SK-N-SH treated with all-trans-retinoic acid at 6 μM for 48 hours (cell line): ENCODE data around the gene ADAM19.

Experiments
- ATAC-seq: fragments of 200-7000 bp; cut with Tn5 transposase; 3 replicates; pipeline ENCODE4 v1.9.1; 2020; ENCODE audit warnings: mild to moderate bottlenecking, moderate library complexity
- CSRNP3 ChIP-seq: fragments of 250-450 bp; sonication (Bioruptor Pico); IDR thresholded peaks from 2 replicates; pipeline ENCODE4 v1.5.1; 2021; ENCODE audit warnings: mild to moderate bottlenecking, moderate library complexity
- ESRRG ChIP-seq: fragments of 250-450 bp; sonication (Bioruptor Pico); IDR thresholded peaks from 2 replicates; pipeline ENCODE4 v1.6.1; 2021; ENCODE audit warnings: mild to moderate bottlenecking
- ISL1 ChIP-seq: fragments of 250-450 bp; sonication (Bioruptor Pico); IDR thresholded peaks from 2 replicates; pipeline ENCODE4 v2.1.2; 2022; ENCODE audit warnings: mild to moderate bottlenecking, moderate library complexity
- OSR1 ChIP-seq: fragments of 250-450 bp; sonication (Bioruptor Pico); IDR thresholded peaks from 2 replicates; pipeline ENCODE4 v1.8.0; 2022; ENCODE audit warnings: moderate library complexity, mild to moderate bottlenecking, inconsistent platforms
- PPARA ChIP-seq: fragments of 250-450 bp; sonication (Bioruptor Pico); IDR thresholded peaks from 2 replicates; pipeline ENCODE4 v1.5.0; 2020; ENCODE audit warnings: mild to moderate bottlenecking, borderline replicate concordance
- SNAI2 ChIP-seq: fragments of 250-450 bp; sonication (Bioruptor Pico); IDR thresholded peaks from 2 replicates; pipeline ENCODE4 v1.5.0; 2020; ENCODE audit warnings: mild to moderate bottlenecking, moderate library complexity
- TCF4 ChIP-seq: fragments of 250-450 bp; sonication (Bioruptor Pico); IDR thresholded peaks from 2 replicates; pipeline ENCODE4 v1.8.0; 2021; ENCODE audit warnings: mild to moderate bottlenecking, moderate library complexity, borderline replicate concordance
- ZC3H10 ChIP-seq: fragments of 250-450 bp; sonication (Bioruptor Pico); IDR thresholded peaks from 2 replicates; pipeline ENCODE4 v1.5.1; 2021; ENCODE audit warnings: mild to moderate bottlenecking, moderate library complexity
- ZFP30 ChIP-seq: fragments of 450-650 bp; formaldehyde crosslinking; IDR thresholded peaks from 2 replicates; pipeline ENCODE4 v1.5.0; 2022; ENCODE audit warnings: mild to moderate bottlenecking, moderate library complexity
- ZNF70 ChIP-seq: fragments of 450-650 bp; formaldehyde crosslinking; IDR thresholded peaks from 2 replicates; pipeline ENCODE4 v1.5.0; 2020; ENCODE audit warnings: mild to moderate bottlenecking, moderate library complexity
- ZNF8 ChIP-seq: fragments of 450-650 bp; formaldehyde crosslinking; IDR thresholded peaks from 2 replicates; pipeline ENCODE4 v1.5.0; 2020; ENCODE audit warnings: mild to moderate bottlenecking, moderate library complexity
- TF ChIP-seq, protein P1 (sequence below): fragments of 250-450 bp; sonication (Bioruptor Pico); IDR thresholded peaks from 2 replicates; pipeline ENCODE4 v1.5.0; 2020; ENCODE audit warnings: mild to moderate bottlenecking, moderate library complexity
- TF ChIP-seq, protein P2 (sequence below): fragments of 250-450 bp; sonication (Bioruptor Pico); IDR thresholded peaks from 2 replicates; pipeline ENCODE4 v1.8.0; 2020; ENCODE audit warnings: mild to moderate bottlenecking, moderate library complexity, borderline replicate concordance

ADAM19 gene

GRCh38 chr5:157450024-157450423 is 125.6 kb downstream of the ADAM19 start:
- ATAC-seq, result no peak
- TF ChIP-seq ZNF8 (CRISPR knock-in tag) (no peak), CSRNP3 (CRISPR knock-in tag) (no peak), ZC3H10 (CRISPR knock-in tag) (no peak), ISL1 (CRISPR knock-in tag) (no peak)
- TF ChIP-seq, protein P1, sequence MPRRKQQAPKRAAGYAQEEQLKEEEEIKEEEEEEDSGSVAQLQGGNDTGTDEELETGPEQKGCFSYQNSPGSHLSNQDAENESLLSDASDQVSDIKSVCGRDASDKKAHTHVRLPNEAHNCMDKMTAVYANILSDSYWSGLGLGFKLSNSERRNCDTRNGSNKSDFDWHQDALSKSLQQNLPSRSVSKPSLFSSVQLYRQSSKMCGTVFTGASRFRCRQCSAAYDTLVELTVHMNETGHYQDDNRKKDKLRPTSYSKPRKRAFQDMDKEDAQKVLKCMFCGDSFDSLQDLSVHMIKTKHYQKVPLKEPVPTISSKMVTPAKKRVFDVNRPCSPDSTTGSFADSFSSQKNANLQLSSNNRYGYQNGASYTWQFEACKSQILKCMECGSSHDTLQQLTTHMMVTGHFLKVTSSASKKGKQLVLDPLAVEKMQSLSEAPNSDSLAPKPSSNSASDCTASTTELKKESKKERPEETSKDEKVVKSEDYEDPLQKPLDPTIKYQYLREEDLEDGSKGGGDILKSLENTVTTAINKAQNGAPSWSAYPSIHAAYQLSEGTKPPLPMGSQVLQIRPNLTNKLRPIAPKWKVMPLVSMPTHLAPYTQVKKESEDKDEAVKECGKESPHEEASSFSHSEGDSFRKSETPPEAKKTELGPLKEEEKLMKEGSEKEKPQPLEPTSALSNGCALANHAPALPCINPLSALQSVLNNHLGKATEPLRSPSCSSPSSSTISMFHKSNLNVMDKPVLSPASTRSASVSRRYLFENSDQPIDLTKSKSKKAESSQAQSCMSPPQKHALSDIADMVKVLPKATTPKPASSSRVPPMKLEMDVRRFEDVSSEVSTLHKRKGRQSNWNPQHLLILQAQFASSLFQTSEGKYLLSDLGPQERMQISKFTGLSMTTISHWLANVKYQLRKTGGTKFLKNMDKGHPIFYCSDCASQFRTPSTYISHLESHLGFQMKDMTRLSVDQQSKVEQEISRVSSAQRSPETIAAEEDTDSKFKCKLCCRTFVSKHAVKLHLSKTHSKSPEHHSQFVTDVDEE, result no peak

DNA sequence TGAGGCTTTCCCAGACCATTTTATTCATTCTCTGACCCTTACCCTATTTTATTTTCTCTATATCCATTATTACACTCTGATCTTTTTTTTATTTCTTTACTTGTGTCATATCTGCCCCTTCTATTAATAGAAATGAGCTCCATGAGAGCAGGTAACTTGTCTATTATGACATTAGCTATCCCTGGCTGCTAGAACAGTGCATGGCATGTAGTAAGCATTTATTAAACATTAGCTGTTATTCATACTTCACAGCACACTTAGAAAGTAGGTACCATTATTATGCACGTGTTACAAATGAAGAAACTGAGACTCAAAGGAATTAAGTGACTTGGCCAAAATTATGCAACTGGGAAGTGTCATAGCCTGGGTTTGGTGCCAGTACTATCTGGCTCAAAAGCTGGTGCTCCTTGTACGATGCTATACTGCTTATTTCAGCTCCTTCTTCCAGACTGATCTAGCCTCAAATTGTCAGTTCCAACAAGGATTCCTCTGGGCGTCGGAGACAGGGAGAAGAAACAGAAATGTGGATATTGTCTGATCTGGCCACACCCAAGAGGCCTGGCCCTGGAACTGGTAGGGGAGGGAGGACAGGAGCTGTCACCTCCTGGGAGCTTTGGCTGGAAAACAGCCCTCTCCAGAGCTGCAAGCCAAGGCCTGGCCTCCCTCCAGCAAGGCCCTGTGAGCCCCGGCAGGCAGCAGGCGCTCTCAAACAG is 126.4 kb downstream of the ADAM19 start:
- peak; percentile 77 for ATAC-seq
- TF ChIP-seq, protein P1, result 0 out of 2 replicates have a peak, but pooled peaks have one; percentile 25
- TF ChIP-seq ZFP30 (no peak), OSR1 (CRISPR knock-in tag) (no peak)

DNA sequence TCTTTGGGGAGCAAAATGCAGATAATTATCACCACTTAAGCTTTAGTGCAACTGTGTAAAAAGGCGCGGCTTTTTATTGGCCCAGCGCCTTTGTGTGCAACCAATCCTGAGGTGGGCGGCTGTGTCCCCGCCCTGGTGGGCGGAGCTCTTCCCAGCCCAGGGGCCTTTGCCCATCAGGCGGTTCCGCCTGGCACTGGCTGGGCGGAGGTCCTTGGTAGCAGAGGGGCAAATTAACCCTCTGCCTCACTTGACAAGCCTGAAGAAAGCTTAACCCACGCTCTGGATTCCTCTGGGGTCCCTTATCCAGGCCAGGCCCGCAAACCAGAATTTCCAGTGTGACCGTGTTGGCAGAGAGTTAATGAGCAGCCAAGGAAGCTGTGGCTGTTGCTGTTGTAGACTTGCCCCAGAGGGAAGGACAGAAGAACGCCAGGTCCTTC is 128.4 kb downstream of the ADAM19 start:
- ATAC-seq, result no peak

More for the DNA sequence above, 128.4 kb downstream of the ADAM19 start:
- TF ChIP-seq PPARA (CRISPR knock-in tag) (no peak), SNAI2 (CRISPR knock-in tag) (no peak), TCF4 (no peak), ZNF8 (CRISPR knock-in tag) (no peak), ZNF70 (CRISPR knock-in tag) (no peak), ISL1 (CRISPR knock-in tag) (no peak), ESRRG (CRISPR knock-in tag) (no peak), ZFP30 (no peak), CSRNP3 (CRISPR knock-in tag) (no peak)
- TF ChIP-seq, protein P1, result no peak
- TF ChIP-seq, protein P2, sequence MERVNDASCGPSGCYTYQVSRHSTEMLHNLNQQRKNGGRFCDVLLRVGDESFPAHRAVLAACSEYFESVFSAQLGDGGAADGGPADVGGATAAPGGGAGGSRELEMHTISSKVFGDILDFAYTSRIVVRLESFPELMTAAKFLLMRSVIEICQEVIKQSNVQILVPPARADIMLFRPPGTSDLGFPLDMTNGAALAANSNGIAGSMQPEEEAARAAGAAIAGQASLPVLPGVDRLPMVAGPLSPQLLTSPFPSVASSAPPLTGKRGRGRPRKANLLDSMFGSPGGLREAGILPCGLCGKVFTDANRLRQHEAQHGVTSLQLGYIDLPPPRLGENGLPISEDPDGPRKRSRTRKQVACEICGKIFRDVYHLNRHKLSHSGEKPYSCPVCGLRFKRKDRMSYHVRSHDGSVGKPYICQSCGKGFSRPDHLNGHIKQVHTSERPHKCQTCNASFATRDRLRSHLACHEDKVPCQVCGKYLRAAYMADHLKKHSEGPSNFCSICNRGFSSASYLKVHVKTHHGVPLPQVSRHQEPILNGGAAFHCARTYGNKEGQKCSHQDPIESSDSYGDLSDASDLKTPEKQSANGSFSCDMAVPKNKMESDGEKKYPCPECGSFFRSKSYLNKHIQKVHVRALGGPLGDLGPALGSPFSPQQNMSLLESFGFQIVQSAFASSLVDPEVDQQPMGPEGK (CRISPR knock-in tag), result no peak
